SK-N-SH treated with all-trans-retinoic acid at 6 μM for 48 hours (cell line): ENCODE results near the gene SLC19A3.

Source experiments
- ATAC-seq: fragments of 200-7000 bp; cut with Tn5 transposase; 3 replicates; pipeline ENCODE4 v1.9.1; 2020; ENCODE audit warnings: mild to moderate bottlenecking, moderate library complexity
- ARNTL ChIP-seq: fragments of 450-650 bp; formaldehyde crosslinking; IDR thresholded peaks from 2 replicates; pipeline ENCODE4 v1.5.0; 2020; ENCODE audit warnings: low read depth, mild to moderate bottlenecking, moderate library complexity, borderline replicate concordance
- BACH2 ChIP-seq: fragments of 250-450 bp; sonication (Bioruptor Pico); IDR thresholded peaks from 2 replicates; pipeline ENCODE4 v1.9.0; 2021; ENCODE audit warnings: mild to moderate bottlenecking, borderline replicate concordance
- ESRRG ChIP-seq: fragments of 250-450 bp; sonication (Bioruptor Pico); IDR thresholded peaks from 2 replicates; pipeline ENCODE4 v1.6.1; 2021; ENCODE audit warnings: mild to moderate bottlenecking
- GLIS3 ChIP-seq: fragments of 250-450 bp; sonication (Bioruptor Pico); IDR thresholded peaks from 2 replicates; pipeline ENCODE4 v1.5.0; 2020; ENCODE audit warnings: mild to moderate bottlenecking, moderate library complexity
- ISL1 ChIP-seq: fragments of 250-450 bp; sonication (Bioruptor Pico); IDR thresholded peaks from 2 replicates; pipeline ENCODE4 v2.1.2; 2022; ENCODE audit warnings: mild to moderate bottlenecking, moderate library complexity
- OSR1 ChIP-seq: fragments of 250-450 bp; sonication (Bioruptor Pico); IDR thresholded peaks from 2 replicates; pipeline ENCODE4 v1.8.0; 2022; ENCODE audit warnings: moderate library complexity, mild to moderate bottlenecking, inconsistent platforms
- PPARA ChIP-seq: fragments of 250-450 bp; sonication (Bioruptor Pico); IDR thresholded peaks from 2 replicates; pipeline ENCODE4 v1.5.0; 2020; ENCODE audit warnings: mild to moderate bottlenecking, borderline replicate concordance
- RARB ChIP-seq: fragments of 250-450 bp; sonication (Bioruptor Pico); IDR thresholded peaks from 2 replicates; pipeline ENCODE4 v1.8.0; 2021; ENCODE audit warnings: mild to moderate bottlenecking, moderate library complexity
- SNAI2 ChIP-seq: fragments of 250-450 bp; sonication (Bioruptor Pico); IDR thresholded peaks from 2 replicates; pipeline ENCODE4 v1.5.0; 2020; ENCODE audit warnings: mild to moderate bottlenecking, moderate library complexity
- TOX ChIP-seq: fragments of 250-450 bp; sonication (Bioruptor Pico); IDR thresholded peaks from 2 replicates; pipeline ENCODE4 v1.8.0; 2021; ENCODE audit warnings: mild to moderate bottlenecking, moderate library complexity, borderline replicate concordance
- ZC3H10 ChIP-seq: fragments of 250-450 bp; sonication (Bioruptor Pico); IDR thresholded peaks from 2 replicates; pipeline ENCODE4 v1.5.1; 2021; ENCODE audit warnings: mild to moderate bottlenecking, moderate library complexity
- ZFP3 ChIP-seq: fragments of 250-450 bp; sonication (Bioruptor Pico); IDR thresholded peaks from 2 replicates; pipeline ENCODE4 v1.5.0; 2020; ENCODE audit warnings: mild to moderate bottlenecking, moderate library complexity
- ZFP30 ChIP-seq: fragments of 450-650 bp; formaldehyde crosslinking; IDR thresholded peaks from 2 replicates; pipeline ENCODE4 v1.5.0; 2022; ENCODE audit warnings: mild to moderate bottlenecking, moderate library complexity
- ZNF565 ChIP-seq: fragments of 450-650 bp; formaldehyde crosslinking; conservative IDR thresholded peaks from 2 replicates; pipeline ENCODE4 v1.5.0; 2020; ENCODE audit warnings: low read depth, mild to moderate bottlenecking, moderate library complexity
- ZNF70 ChIP-seq: fragments of 450-650 bp; formaldehyde crosslinking; IDR thresholded peaks from 2 replicates; pipeline ENCODE4 v1.5.0; 2020; ENCODE audit warnings: mild to moderate bottlenecking, moderate library complexity
- TF ChIP-seq, protein P1 (sequence below): fragments of 250-450 bp; sonication (Bioruptor Pico); IDR thresholded peaks from 2 replicates; pipeline ENCODE4 v1.8.0; 2021; ENCODE audit warnings: low read depth, mild to moderate bottlenecking, moderate library complexity, borderline replicate concordance
- TF ChIP-seq, protein P2 (sequence below): fragments of 250-450 bp; sonication (Bioruptor Pico); IDR thresholded peaks from 2 replicates; pipeline ENCODE4 v1.5.1; 2021; ENCODE audit warnings: mild to moderate bottlenecking, moderate library complexity
- TF ChIP-seq, protein P3 (sequence below): fragments of 250-450 bp; sonication (Bioruptor Pico); IDR thresholded peaks from 2 replicates; pipeline ENCODE4 v1.5.0; 2020; ENCODE audit warnings: mild to moderate bottlenecking, moderate library complexity
- TF ChIP-seq, protein P4 (sequence below): fragments of 250-450 bp; sonication (Bioruptor Pico); IDR thresholded peaks from 2 replicates; pipeline ENCODE4 v1.5.1; 2020; ENCODE audit warnings: low read depth, mild to moderate bottlenecking, moderate library complexity
- TF ChIP-seq, protein P5 (sequence below): fragments of 250-450 bp; sonication (Bioruptor Pico); IDR thresholded peaks from 2 replicates; pipeline ENCODE4 v1.8.0; 2020; ENCODE audit warnings: mild to moderate bottlenecking, moderate library complexity, borderline replicate concordance

Gene SLC19A3

DNA sequence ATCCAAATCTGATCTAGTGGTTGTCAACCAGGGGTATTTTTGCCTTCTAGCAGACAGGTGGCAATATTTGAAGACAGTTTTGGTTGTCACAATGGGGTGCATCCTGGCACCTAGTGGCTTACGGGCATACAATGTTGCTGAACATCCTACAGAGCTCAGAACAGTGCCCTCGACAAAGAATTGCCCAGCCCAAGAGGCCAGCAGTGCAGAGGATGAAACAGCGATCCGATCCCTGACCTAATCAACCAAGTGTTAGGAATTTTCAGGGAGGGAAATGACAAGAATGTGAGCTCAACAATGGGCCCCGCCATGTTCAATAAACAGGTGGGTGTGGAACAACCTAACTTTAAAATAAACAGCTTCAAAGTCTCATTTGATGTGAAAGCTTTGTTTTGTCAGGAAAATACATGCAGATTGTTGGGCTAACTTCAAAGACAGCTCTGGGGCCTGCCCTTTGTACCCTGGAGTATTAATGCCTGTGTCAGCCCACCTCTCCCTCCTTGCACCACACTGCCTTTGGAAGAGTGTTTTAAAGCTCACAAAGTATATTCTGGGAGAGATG lies 73.8 kb downstream of the SLC19A3 start:
- no peak for ATAC-seq
- TF ChIP-seq ESRRG (CRISPR knock-in tag) (no peak), TOX (no peak), SNAI2 (CRISPR knock-in tag) (no peak), ZFP30 (CRISPR knock-in tag) (no peak)
- TF ChIP-seq, protein P1, sequence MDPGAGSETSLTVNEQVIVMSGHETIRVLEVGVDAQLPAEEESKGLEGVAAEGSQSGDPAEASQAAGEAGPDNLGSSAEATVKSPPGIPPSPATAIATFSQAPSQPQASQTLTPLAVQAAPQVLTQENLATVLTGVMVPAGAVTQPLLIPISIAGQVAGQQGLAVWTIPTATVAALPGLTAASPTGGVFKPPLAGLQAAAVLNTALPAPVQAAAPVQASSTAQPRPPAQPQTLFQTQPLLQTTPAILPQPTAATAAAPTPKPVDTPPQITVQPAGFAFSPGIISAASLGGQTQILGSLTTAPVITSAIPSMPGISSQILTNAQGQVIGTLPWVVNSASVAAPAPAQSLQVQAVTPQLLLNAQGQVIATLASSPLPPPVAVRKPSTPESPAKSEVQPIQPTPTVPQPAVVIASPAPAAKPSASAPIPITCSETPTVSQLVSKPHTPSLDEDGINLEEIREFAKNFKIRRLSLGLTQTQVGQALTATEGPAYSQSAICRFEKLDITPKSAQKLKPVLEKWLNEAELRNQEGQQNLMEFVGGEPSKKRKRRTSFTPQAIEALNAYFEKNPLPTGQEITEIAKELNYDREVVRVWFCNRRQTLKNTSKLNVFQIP (CRISPR knock-in tag): no peak
- TF ChIP-seq, protein P2, sequence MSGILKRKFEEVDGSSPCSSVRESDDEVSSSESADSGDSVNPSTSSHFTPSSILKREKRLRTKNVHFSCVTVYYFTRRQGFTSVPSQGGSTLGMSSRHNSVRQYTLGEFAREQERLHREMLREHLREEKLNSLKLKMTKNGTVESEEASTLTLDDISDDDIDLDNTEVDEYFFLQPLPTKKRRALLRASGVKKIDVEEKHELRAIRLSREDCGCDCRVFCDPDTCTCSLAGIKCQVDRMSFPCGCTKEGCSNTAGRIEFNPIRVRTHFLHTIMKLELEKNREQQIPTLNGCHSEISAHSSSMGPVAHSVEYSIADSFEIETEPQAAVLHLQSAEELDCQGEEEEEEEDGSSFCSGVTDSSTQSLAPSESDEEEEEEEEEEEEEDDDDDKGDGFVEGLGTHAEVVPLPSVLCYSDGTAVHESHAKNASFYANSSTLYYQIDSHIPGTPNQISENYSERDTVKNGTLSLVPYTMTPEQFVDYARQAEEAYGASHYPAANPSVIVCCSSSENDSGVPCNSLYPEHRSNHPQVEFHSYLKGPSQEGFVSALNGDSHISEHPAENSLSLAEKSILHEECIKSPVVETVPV (CRISPR knock-in tag): no peak

DNA sequence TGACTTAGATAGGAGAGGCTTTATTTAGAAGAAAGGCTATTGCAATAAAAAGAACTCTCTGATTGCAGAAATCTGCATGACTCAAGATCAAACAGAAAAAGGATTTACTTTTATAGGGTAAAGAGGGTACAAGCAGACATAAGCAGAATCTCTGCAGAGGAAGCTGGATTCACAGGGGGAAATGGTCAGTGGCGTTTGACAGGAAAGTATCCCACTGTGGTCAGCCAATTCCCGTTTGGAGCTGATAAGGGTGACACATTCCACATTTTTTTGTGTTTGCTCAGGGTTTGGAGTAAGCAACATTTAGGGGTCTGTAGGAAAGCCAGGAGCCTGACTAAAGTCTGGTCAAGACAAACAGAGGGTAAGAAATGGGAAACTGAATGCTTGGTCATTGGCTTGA lies 75.2 kb downstream of the SLC19A3 start:
- TF ChIP-seq, protein P1 (CRISPR knock-in tag): no peak
- no peak for TF ChIP-seq ZFP3 (CRISPR knock-in tag)
- no peak for TF ChIP-seq ZNF565
- no peak for TF ChIP-seq RARB (CRISPR knock-in tag)
- TF ChIP-seq, protein P3, sequence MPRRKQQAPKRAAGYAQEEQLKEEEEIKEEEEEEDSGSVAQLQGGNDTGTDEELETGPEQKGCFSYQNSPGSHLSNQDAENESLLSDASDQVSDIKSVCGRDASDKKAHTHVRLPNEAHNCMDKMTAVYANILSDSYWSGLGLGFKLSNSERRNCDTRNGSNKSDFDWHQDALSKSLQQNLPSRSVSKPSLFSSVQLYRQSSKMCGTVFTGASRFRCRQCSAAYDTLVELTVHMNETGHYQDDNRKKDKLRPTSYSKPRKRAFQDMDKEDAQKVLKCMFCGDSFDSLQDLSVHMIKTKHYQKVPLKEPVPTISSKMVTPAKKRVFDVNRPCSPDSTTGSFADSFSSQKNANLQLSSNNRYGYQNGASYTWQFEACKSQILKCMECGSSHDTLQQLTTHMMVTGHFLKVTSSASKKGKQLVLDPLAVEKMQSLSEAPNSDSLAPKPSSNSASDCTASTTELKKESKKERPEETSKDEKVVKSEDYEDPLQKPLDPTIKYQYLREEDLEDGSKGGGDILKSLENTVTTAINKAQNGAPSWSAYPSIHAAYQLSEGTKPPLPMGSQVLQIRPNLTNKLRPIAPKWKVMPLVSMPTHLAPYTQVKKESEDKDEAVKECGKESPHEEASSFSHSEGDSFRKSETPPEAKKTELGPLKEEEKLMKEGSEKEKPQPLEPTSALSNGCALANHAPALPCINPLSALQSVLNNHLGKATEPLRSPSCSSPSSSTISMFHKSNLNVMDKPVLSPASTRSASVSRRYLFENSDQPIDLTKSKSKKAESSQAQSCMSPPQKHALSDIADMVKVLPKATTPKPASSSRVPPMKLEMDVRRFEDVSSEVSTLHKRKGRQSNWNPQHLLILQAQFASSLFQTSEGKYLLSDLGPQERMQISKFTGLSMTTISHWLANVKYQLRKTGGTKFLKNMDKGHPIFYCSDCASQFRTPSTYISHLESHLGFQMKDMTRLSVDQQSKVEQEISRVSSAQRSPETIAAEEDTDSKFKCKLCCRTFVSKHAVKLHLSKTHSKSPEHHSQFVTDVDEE (CRISPR knock-in tag): no peak
- no peak for TF ChIP-seq GLIS3
- no peak for TF ChIP-seq OSR1
- no peak for TF ChIP-seq BACH2
- TF ChIP-seq, protein P4, sequence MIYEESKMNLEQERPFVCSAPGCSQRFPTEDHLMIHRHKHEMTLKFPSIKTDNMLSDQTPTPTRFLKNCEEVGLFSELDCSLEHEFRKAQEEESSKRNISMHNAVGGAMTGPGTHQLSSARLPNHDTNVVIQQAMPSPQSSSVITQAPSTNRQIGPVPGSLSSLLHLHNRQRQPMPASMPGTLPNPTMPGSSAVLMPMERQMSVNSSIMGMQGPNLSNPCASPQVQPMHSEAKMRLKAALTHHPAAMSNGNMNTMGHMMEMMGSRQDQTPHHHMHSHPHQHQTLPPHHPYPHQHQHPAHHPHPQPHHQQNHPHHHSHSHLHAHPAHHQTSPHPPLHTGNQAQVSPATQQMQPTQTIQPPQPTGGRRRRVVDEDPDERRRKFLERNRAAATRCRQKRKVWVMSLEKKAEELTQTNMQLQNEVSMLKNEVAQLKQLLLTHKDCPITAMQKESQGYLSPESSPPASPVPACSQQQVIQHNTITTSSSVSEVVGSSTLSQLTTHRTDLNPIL (CRISPR knock-in tag): no peak
- TF ChIP-seq, protein P5, sequence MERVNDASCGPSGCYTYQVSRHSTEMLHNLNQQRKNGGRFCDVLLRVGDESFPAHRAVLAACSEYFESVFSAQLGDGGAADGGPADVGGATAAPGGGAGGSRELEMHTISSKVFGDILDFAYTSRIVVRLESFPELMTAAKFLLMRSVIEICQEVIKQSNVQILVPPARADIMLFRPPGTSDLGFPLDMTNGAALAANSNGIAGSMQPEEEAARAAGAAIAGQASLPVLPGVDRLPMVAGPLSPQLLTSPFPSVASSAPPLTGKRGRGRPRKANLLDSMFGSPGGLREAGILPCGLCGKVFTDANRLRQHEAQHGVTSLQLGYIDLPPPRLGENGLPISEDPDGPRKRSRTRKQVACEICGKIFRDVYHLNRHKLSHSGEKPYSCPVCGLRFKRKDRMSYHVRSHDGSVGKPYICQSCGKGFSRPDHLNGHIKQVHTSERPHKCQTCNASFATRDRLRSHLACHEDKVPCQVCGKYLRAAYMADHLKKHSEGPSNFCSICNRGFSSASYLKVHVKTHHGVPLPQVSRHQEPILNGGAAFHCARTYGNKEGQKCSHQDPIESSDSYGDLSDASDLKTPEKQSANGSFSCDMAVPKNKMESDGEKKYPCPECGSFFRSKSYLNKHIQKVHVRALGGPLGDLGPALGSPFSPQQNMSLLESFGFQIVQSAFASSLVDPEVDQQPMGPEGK: no peak
- TF ChIP-seq ZNF70: no peak
- TF ChIP-seq PPARA (CRISPR knock-in tag): no peak
- TF ChIP-seq ISL1 (CRISPR knock-in tag): no peak
- no peak for ATAC-seq

DNA sequence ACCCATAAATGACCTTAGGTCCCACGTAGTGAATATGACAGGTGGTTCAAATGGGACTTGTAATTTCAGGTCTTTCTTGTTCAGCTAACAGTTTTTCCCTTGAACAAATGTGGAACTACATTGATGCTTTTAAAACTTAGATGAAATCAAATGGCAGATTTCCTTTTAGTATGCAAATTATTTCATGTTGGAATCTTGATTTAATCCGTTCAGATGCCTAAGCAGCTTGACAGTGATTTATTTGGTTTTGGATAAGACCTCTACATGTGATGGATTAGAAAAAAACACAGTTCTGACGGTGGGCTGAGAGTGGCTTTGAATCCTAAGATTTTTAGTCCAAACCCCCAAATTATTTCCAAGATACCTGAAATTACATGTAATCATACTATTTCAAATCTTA lies 83.6 kb downstream of the SLC19A3 start:
- ATAC-seq: no peak
- TF ChIP-seq, protein P1 (CRISPR knock-in tag): no peak
- TF ChIP-seq, protein P4 (CRISPR knock-in tag): no peak
- TF ChIP-seq ZNF565 (no peak), ZC3H10 (CRISPR knock-in tag) (no peak), ARNTL (CRISPR knock-in tag) (no peak), PPARA (CRISPR knock-in tag) (no peak), ZFP3 (CRISPR knock-in tag) (no peak), GLIS3 (no peak), ZNF70 (no peak), TOX (no peak)
- TF ChIP-seq, protein P3 (CRISPR knock-in tag): no peak
